RCC 7860 (cell line): ENCODE data around the gene AMMECR1L.
"Not testable (repeated sequence)": the region's sequence is repeated elsewhere in the genome, so short reads cannot be mapped to it uniquely, and the experiment has no call there.

Source experiments
- DNase-seq: peaks from one replicate; pipeline ENCODE4 v3.0.0-alpha.2; 2015; ENCODE audit warnings: low spot score
- FAIRE-seq: peaks from 2 replicates; lab custom pipeline; 2012; peaks lifted over from hg19 to GRCh38; lab: Jason Lieb, UNC

AMMECR1L gene

GRCh38 chr2:127887776-127888130 is 2.0 kb upstream of the AMMECR1L start:
- FAIRE-seq (no peak), DNase-seq (no peak)

- DNase-seq, result no peak
- no peak for FAIRE-seq
Observed at GRCh38 chr2:127887082-127887775, 1.5 kb upstream of the AMMECR1L start.

GRCh38 chr2:127886593-127886935 is 808 bp upstream of the AMMECR1L start:
- DNase-seq, FAIRE-seq: not testable (repeated sequence)

GRCh38 chr2:127884861-127885740 is 655 bp downstream of the AMMECR1L start:
- not testable (repeated sequence) for FAIRE-seq, DNase-seq

- FAIRE-seq, result no peak
- no peak for DNase-seq
Observed at GRCh38 chr2:127884436-127884835, 1.3 kb downstream of the AMMECR1L start.

- FAIRE-seq (no peak), DNase-seq (no peak)
Observed at GRCh38 chr2:127879899-127880298, 5.9 kb downstream of the AMMECR1L start.

GRCh38 chr2:127877626-127878025 is 8.1 kb downstream of the AMMECR1L start:
- DNase-seq (no peak), FAIRE-seq (no peak)

- no peak for FAIRE-seq
Observed at GRCh38 chr2:127877136-127877535, 8.6 kb downstream of the AMMECR1L start.

GRCh38 chr2:127874378-127875269 is 11.1 kb downstream of the AMMECR1L start:
- FAIRE-seq (no peak), DNase-seq (no peak)

More at GRCh38 chr2:127877136-127877535, 8.6 kb downstream of the AMMECR1L start:
- no peak for DNase-seq

- DNase-seq (no peak), FAIRE-seq (no peak)
Observed at GRCh38 chr2:127873707-127874303, 12.0 kb downstream of the AMMECR1L start.

GRCh38 chr2:127872354-127872753 is 13.4 kb downstream of the AMMECR1L start:
- FAIRE-seq (no peak), DNase-seq (no peak)

GRCh38 chr2:127865926-127866325 is 19.8 kb downstream of the AMMECR1L start:
- DNase-seq (no peak), FAIRE-seq (no peak)

GRCh38 chr2:127864877-127865276 is 20.9 kb downstream of the AMMECR1L start:
- FAIRE-seq, result no peak
- DNase-seq, result no peak

GRCh38 chr2:127862228-127862627 is 23.5 kb downstream of the AMMECR1L start:
- no peak for DNase-seq

GRCh38 chr2:127860130-127860529 is 25.6 kb downstream of the AMMECR1L start:
- DNase-seq, result no peak
- no peak for FAIRE-seq

More at GRCh38 chr2:127862228-127862627, 23.5 kb downstream of the AMMECR1L start:
- no peak for FAIRE-seq

- FAIRE-seq (no peak), DNase-seq (no peak)
Observed at GRCh38 chr2:127859712-127860085, 26.1 kb downstream of the AMMECR1L start.

GRCh38 chr2:127857265-127857808 is 28.4 kb downstream of the AMMECR1L start:
- no peak for FAIRE-seq

GRCh38 chr2:127853671-127854070 is 32.1 kb downstream of the AMMECR1L start:
- no peak for FAIRE-seq
- peak; percentile 29 for DNase-seq

More at GRCh38 chr2:127857265-127857808, 28.4 kb downstream of the AMMECR1L start:
- no peak for DNase-seq

GRCh38 chr2:127852388-127852787 is 33.4 kb downstream of the AMMECR1L start:
- no peak for DNase-seq
- FAIRE-seq, result no peak

GRCh38 chr2:127847931-127848330 is 37.8 kb downstream of the AMMECR1L start:
- FAIRE-seq (no peak), DNase-seq (no peak)
